ENCODE results near the gene EIF1AX.

The EIF1AX gene

GRCh38 chrX:20124964-20125363 is 16.7 kb downstream of the EIF1AX start:
- DNase-seq: no peak

- no peak for DNase-seq
These were observed 23.4 kb downstream of the EIF1AX start for GRCh38 chrX:20118065-20118824.

GRCh38 chrX:20116577-20117240 is 24.9 kb downstream of the EIF1AX start, which contains the start of gene MAP7D2:
Gene MAP7D2 (minus strand): TSS chrX:20116907. CDS start chrX:20116879, 28 bp downstream.
- no peak for DNase-seq

DNA sequence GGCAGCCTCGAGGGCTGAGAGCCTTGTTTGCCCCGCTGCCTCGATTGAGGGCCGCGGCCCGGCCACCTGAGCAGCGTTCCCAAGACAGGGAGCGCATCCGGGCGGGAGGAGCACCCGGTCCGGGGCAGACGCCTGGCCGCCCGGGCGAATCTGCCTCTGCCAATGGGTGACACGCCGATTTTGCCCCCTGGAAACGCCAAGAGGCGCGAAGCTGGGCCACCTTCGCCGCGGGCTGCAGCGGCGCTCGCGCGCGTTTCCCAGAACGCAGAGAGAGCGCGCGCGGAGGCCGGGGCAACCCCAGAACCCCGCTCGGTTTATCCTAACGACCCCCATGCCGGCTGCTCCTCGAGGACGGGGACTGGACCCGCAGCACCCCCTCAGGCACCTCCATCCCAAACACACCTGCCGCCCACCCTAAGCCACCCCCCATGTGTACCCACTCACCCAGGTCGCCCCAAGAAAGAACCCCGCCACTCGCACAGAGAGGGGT is 25.5 kb downstream of the EIF1AX start:
- no peak for DNase-seq

GRCh38 chrX:20112022-20112774 is 29.4 kb downstream of the EIF1AX start:
- DNase-seq: no peak

DNA sequence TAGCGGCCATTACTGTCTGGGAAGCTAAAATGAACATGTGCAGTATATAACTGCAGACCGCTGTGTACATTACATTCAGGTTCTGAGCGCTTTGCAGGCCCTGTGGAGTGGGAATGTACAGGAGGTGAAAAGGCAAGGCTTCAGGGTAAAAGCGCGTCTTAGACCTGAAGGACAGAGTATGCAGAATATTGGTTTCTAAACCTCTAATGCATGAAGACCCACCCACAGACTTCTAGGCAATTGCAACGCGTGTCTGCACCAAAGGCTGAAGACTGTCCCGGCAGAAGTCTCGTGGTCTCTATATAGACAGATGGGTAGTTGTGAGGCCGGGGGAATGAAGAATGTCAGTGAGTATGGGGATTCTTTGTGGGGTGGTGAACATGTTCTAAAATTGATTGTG is 30.4 kb downstream of the EIF1AX start:
- no peak for DNase-seq

DNA sequence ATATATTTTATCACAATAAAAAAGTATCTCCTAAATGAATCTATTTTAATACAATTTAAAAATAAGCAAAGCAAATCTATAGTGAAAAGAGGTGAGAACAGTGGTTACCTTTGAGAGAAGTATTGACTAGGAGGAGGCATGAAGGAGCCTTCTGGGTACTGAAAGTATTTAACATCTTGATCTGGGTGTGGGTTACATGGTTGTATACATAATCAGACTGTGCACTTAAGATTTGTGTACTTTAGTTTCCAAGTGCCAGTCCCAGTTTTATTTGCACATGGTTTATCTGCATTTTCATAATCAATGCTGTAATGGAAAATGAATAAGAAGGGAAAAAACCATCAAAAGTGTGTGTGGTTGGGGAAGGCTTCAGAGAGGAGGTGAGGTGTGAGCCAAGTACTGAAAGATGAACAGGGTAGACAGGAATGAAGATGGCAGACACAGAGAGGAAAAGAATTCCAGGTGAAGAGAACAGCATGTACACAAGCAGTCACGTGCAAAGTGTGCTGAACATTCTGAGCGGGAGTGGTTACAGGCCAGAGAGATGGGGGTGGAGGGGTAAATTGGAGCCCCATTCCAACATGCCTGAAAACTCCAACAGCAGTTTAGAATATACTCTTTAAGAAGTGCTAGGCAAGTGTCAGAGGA is 39.6 kb downstream of the EIF1AX start:
- no peak for DNase-seq

DNA sequence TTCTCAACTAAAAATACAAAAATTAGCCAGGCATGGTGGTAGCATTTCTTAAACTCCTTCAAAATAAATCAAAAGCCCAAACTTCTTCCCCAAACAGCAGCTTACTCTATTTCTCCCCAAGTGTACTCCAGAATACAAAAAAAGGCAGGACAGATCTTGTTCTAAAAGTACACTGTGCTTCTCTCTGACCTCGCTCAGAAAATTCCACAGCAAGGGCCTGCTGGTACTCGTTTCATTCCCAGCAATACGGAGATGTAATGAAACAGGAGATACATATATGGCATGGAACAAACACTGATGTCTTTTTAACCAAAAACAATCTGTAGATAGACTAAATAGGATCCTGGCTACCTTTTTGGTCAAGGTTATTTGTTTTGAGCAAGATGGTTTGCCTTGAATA is 50.1 kb downstream of the EIF1AX start:
- no peak for DNase-seq

DNA sequence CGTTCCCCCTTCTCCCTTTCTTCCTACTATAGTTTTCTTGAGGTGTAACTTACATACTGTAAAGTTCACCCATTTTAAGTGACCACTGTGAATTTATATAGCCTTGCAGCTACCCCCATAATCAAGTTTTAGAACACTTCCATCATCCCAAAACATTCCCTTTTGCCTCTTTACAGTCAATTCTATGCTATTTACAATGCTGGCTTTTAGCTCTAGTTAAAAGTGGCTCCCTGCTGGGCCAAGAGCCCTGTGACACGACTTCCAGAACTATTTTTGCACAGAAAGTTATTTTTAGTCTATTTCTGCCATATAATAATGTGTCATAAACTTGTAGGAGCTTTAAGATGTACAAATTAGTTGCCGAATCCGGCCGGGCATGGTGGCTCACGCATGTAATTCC is 51.8 kb downstream of the EIF1AX start:
- DNase-seq: no peak

GRCh38 chrX:20080277-20080676 is 61.4 kb downstream of the EIF1AX start:
- no peak for DNase-seq
